Inflammatory macrophage treated with lipopolysaccharide for 4 hours (primary cell): ENCODE data around the gene CIAPIN1.
"Not testable (repeated sequence)": the region's sequence is repeated elsewhere in the genome, so short reads cannot be mapped to it uniquely, and the experiment has no call there.

Experiments
- DNase-seq: peaks from one replicate; pipeline ENCODE4 v3.0.0-alpha.2; 2020

Gene CIAPIN1

DNA sequence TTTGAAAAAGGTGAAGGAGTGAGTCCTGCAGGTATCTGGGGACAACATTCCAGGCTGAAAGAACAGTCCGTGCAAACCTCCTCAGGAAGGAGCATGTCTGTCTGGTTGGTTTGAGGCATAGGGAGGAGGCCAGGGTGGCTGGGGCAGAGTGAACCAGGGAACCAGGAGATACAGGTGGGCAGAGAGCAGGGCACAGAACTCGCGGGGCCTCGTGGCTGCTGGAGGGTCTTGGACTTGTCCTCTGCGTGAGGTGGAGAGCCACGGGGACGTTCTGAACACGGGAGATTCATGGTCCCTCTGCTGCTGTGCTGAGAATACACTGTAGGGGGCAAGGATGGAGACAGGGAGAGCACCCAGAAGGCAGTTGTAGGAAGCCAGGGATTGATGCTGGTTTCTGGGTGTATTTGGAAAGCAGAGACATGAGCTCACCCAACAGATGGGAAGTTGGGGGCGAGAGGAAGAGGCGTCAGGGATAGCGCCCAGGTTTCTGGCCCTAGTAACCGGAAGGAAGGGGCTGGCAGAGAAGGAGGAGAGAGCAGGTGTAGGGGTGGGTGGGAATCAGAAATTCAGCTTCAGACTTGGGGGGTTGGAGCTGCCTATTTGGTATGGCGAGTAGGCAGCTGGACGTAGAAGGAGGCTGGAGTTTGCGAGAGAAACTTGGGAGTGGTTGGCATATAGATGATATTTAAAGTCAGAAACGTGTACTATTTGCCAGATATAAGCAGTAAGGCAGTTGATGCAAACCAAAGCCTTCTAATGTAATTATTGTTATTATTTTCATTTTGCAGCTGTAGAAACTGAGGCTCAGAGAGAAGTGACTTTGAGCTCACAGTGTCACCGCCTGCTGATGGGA lies 43.0 kb downstream of the CIAPIN1 start, which contains the start of gene CCL17:
TSS of gene CCL17 (plus strand) at position 803 of the 853 bp plus-strand sequence. CDS start 9,166 bp downstream, outside the sequence.
- peak; percentile 35 for DNase-seq

DNA sequence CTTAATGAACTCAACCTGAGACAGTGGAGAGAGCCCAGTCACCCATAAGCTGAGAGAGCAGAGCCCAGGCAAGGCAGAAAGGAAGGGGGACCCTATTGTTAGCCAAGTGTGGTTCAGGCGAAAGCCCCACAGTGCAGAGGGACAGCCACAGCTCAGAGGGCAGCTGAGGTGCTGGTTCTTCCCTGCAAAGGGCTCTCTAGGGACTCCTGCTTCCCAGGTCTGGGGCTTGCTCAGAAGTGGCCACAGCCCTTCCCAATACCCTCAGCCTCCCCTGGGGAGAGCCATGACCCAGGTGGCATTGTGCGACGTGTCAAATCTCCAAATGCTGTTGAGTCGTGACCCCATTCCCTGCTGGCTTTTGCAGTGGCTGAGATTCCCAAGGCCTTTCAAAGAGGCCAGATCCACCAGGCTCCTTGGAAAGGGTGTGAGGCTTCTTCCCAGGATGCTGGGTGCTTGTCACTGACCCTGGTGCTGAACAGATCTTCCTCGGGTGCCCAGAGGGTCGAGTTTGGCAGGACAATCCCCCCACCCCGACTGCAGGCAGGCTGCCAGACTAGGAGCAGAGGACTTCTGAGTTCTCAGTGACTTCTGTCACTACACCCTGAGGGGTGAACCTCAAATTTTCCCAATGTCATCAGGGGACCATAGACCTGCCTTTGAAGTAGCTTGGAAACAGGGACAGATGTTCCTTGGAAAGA lies 45.1 kb downstream of the CIAPIN1 start:
- no peak for DNase-seq

DNA sequence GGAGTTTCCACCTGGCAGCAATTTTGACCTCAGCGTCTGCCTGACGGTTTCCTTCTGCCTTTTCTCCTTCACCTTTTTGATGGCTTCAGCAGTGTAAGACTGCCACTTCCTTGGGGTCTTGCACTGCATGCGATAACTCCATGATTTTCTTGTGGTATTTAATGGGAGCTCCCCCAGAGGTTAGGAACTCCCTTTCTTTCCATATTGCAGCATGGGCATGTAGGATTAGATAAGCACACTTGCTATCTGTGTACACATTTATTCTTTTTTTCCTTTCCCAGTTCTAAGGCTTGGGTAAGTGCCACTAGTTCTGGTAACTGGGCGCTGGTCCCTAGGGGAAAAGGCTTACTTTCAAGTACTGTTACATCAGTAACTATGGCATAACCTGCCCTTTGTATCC lies 49.7 kb downstream of the CIAPIN1 start:
- not testable (repeated sequence) for DNase-seq

DNA sequence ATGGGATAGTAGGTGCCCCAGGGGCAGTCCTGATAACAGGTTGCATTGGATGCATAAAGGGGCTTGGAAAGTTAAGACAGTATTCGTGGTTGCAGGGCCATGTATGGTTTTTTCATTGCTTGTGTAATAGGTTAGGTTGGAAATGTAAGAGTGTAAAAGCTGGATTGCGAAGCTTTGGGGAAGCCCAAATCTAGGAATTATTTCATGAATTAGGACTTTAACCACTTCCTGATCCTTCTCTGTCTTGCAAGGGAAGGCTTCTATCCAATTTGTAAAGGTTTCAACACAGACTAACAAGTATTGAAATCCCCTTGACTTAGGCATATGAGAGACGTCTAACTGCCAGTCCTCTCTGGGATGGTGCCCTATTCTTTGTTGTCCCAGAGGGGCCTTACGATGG lies 50.4 kb downstream of the CIAPIN1 start:
- DNase-seq = peak; percentile 70

DNA sequence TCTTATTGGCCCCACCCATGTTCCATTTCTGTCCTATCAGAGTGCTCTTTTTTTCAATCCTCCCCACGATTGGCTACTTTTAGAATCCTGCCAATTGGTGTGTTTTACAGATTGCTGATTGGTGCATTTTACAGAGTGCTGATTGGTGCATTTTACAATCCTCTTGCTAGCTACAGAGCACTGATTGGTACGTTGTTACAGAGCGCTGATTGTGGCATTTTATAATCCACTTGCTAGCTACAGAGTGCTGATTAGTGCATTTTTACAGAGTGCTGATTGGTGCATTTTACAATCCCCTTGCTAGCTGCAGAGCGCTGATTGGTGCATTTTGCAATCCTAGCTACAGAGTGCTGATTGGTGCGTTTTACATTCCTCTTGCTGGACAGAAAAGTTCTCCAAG lies 52.2 kb downstream of the CIAPIN1 start:
- no peak for DNase-seq

- no peak for DNase-seq
Measured at GRCh38 chr16:57394444-57394843, 52.7 kb downstream of the CIAPIN1 start.

DNA sequence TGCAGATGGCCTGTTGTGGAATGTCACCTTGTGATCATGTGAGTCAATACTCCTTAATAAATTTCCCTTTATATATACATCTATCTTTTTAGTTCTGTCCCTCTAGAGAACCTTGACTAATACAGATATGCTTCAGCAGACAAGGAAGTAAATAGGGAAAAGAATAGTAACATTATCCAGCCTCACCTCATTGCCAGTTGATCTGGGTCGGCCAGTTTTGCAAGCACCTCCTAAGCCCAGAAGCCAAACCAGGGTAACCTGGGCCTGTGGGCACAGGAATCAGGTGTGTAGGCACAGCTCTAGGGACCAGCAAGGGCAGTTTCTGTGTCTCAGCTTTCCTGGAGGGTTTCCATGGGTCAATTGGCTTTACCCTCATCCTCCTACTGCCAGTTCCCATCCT lies 54.5 kb downstream of the CIAPIN1 start:
- DNase-seq = no peak

GRCh38 chr16:57391708-57392107 lies 55.5 kb downstream of the CIAPIN1 start:
- DNase-seq = no peak

- DNase-seq = no peak
Measured at GRCh38 chr16:57391300-57391699, 55.9 kb downstream of the CIAPIN1 start.

DNA sequence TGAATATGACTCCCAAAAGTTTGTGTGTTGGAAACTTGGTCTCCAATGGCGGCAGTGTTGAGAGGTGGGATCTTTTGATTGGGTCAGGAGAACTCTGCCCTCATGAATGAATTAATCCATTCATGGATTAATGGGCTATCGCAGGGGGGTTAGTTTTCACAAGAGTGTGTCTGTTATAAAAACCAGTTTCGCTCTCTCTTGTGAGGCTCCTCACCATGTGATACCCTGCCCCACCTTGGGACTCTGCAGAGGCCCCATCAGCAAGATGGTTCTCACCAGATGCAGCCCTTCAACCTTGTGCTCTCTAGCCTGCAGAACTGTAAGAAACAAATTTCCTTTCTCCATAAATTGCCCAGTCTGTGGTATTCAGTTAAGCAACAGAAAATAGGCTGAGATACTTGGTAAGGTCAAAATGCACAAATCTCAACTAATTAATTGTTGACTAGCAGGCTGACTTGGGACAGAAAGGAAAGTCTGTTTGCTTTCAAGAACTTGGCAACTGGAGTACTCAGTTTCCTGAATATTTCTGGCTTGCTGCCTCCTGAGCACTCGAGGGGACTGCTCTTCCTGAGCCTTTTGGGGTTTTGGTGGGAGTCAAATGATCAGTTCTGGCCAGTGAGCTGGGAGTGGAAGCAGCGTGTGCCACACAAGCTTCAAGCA lies 56.4 kb downstream of the CIAPIN1 start:
- no peak for DNase-seq

DNA sequence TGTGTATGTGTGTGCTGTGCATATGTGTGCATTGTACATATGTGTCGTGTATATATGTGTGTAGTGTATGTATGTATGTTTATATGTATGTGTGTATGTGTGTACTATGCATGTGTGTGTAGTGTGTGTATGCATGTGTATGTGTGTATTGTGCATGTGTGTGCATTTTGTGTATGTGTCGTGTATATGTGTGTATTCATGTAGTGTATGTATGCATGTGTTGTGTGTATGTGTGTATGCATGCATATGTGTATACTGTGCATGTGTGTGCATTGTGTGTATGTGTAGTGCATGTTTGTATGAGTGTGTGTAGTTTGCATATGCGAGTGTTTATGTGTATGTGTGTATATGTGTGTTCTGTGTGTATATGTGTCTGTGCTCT lies 58.1 kb downstream of the CIAPIN1 start:
- no peak for DNase-seq

DNA sequence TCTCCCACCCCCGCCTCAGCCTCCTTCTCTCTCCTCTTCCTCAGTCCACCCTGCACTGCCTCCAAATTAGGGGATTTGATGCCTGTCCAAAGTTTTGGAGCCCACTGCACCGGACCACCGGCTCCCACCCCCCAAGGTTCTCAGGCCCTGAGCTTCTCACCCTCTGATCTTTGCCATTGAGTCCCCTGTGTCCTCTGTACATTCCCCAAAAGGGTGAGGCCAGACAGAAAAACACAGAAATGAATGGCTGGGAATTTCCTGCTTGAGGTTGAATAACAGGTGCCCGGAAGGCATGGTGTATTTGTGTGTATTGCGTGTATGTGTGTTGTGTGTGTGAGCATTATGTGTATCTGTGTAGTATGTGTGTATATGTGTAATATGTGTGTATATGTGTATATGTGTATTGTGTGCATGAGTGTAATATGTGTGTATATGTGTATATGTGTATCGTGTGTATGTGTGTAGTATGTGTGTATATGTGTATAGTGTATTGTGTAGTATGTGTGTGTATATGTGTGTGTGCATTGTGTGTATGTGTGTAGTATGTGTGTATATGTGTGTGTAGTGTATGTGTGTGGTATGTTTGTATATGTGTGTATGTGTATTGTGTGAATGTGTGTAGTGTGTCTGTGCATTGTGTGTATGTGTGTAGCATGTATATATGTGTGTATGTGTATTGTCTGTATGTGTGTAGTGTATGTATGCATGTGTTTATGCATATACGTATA lies 58.7 kb downstream of the CIAPIN1 start:
- DNase-seq = no peak

- no peak for DNase-seq
Measured at GRCh38 chr16:57387598-57388354, 59.4 kb downstream of the CIAPIN1 start.

GRCh38 chr16:57386381-57386951 lies 60.7 kb downstream of the CIAPIN1 start:
- no peak for DNase-seq

GRCh38 chr16:57385083-57385482 lies 62.1 kb downstream of the CIAPIN1 start:
- no peak for DNase-seq

GRCh38 chr16:57384248-57385070 lies 62.7 kb downstream of the CIAPIN1 start:
- DNase-seq = peak; percentile 58

DNA sequence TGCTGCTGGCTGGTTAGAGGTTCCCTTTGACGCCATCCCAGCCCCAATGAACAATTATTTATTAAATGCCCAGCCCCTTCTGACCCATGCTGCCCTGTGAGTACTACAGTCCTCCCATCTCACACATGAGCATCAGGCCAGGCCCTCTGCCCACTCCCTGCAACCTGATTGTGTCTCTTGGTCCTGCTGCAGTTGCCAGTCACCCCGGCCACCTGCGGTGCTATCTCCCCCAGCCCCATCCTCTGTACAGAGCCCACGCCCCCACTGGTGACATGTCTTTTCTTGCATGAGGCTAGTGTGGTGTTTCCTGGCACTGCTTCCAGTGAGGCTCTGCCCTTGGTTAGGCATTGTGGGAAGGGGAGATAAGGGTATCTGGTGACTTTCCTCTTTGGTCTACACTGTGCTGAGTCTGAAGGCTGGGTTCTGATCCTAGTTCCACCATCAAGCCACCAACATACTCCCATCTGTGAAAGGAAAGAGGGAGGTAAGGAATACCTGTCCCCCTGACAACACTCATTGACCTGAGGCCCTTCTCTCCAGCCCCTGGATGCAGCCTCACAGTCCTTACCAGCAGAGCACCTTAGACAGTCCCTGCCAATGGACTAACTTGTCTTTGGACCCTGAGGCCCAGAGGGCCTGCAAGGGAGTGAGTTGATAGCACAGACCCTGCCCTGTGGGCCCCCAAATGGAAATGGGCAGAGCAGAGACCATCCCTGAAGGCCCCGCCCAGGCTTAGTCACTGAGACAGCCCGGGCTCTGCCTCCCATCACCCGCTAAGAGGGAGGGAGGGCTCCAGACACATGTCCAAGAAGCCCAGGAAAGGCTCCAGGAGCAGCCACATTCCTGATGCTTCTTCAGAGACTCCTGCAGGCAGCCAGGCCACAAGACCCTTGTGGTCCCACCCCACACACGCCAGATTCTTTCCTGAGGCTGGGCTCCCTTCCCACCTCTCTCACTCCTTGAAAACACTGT lies 63.6 kb downstream of the CIAPIN1 start:
- DNase-seq = peak; percentile 24

DNA sequence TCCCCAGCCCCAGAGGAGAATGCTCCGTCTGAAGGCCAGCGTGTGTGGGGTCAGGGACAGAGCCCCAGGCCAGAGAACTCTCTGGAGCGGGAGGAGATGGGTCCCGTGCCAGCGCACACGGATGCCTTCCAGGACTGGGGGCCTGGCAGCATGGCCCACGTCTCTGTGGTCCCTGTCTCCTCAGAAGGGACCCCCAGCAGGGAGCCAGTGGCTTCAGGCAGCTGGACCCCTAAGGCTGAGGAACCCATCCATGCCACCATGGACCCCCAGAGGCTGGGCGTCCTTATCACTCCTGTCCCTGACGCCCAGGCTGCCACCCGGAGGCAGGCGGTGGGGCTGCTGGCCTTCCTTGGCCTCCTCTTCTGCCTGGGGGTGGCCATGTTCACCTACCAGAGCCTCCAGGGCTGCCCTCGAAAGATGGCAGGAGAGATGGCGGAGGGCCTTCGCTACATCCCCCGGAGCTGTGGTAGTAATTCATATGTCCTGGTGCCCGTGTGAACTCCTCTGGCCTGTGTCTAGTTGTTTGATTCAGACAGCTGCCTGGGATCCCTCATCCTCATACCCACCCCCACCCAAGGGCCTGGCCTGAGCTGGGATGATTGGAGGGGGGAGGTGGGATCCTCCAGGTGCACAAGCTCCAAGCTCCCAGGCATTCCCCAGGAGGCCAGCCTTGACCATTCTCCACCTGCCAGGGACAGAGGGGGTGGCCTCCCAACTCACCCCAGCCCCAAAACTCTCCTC lies 64.5 kb downstream of the CIAPIN1 start:
- no peak for DNase-seq
